CD4-positive, alpha-beta memory T cell (primary cell): ENCODE data around the gene SECISBP2. TPM values are rescaled to one million over a fixed set of nuclear protein-coding genes. Genes with fewer than 3 reads are reported as not detected.
A peak's percentile ranks its signal among the peaks of the same experiment; 100 is the strongest.

Experiments
- CTCF ChIA-PET: fragments of 350-600 bp; sonication (Branson Sonifier 250); formaldehyde crosslinking; loops from one replicate; lab custom pipeline; 2021; ENCODE audit warnings: inconsistent platforms; ENCODE audit not compliant: partially characterized antibody; lab: Charles Lee
- POLR2A ChIA-PET: fragments of 350-600 bp; sonication (Branson Sonifier 250); formaldehyde crosslinking; loops from one replicate; lab custom pipeline; 2021; ENCODE audit not compliant: partially characterized antibody; lab: Charles Lee
- DNase-seq, 5 donors: peaks; one replicate each; pipeline versions ENCODE4 v3.0.0 to v3.0.0-alpha.2; 2020 to 2022; ENCODE audit warnings: mixed read lengths in 1 of 5
- H3K27ac ChIP-seq: one replicate; pipeline ENCODE4 v1.7.0; 2013; ENCODE audit warnings: low read depth, low read length
- H3K27me3 ChIP-seq: 2 replicates; pipeline ENCODE4 v1.7.0; 2013; ENCODE audit warnings: mild to moderate bottlenecking, low read length, moderate library complexity; ENCODE audit not compliant: insufficient read depth
- H3K36me3 ChIP-seq: 2 replicates; pipeline ENCODE4 v1.7.0; 2013; ENCODE audit warnings: mild to moderate bottlenecking, low read length, moderate library complexity; ENCODE audit not compliant: insufficient read depth
- H3K4me1 ChIP-seq: 2 replicates; pipeline ENCODE4 v1.7.0; 2013; ENCODE audit warnings: mild to moderate bottlenecking, low read length, moderate library complexity; ENCODE audit not compliant: insufficient read depth
- H3K4me3 ChIP-seq, 2 donors: one replicate each; pipeline ENCODE4 v1.7.0; 2013; ENCODE audit warnings: low read length in 2 of 2, mild to moderate bottlenecking in 1 of 2
- H3K9me3 ChIP-seq, 2 donors: one replicate each; pipeline ENCODE4 v1.7.0; 2013; ENCODE audit warnings: low read length in 2 of 2, control low read depth in 1 of 2; ENCODE audit not compliant: control insufficient read depth in 1 of 2
- H3K27ac Mint-ChIP-seq, 7 donors: one replicate each; pipeline ENCODE4 v1.8.0; 2020 to 2021; ENCODE audit warnings: mixed read lengths in 7 of 7, mild to moderate bottlenecking in 6 of 7, inconsistent platforms in 3 of 7, moderate library complexity in 3 of 7
- H3K27me3 Mint-ChIP-seq, 2 donors: one replicate each; pipeline ENCODE4 v1.8.0; 2020 to 2021; ENCODE audit warnings: mixed read lengths in 2 of 2
- H3K36me3 Mint-ChIP-seq, 2 donors: one replicate each; pipeline ENCODE4 v1.8.0; 2020 to 2021; ENCODE audit warnings: mixed read lengths in 2 of 2, inconsistent platforms in 1 of 2, mild to moderate bottlenecking in 1 of 2
- H3K4me1 Mint-ChIP-seq, 4 donors: one replicate each; pipeline ENCODE4 v1.8.0; 2020 to 2021; ENCODE audit warnings: mixed read lengths in 4 of 4, mild to moderate bottlenecking in 1 of 4
- H3K4me3 Mint-ChIP-seq, 8 donors: one replicate each; pipeline ENCODE4 v1.8.0; 2020 to 2021; ENCODE audit warnings: mixed read lengths in 8 of 8, mild to moderate bottlenecking in 7 of 8, moderate library complexity in 6 of 8, inconsistent platforms in 3 of 8
- H3K9me3 Mint-ChIP-seq, 8 donors: one replicate each; pipeline ENCODE4 v1.8.0; 2020 to 2021; ENCODE audit warnings: mixed read lengths in 8 of 8, mild to moderate bottlenecking in 5 of 8, inconsistent platforms in 3 of 8, moderate library complexity in 1 of 8
- intact Hi-C: fragments of 100-400 bp; cut with micrococcal nuclease; formaldehyde crosslinking; loops from one replicate; pipeline ENCODE4 v1.15.1; 2023
- polyA plus RNA-seq, 2 donors: library from polyadenylated mRNA; unstranded; fragments of 300-500 nt; fragmentation: Illumina TruSeq; gene quantifications; one replicate each; pipeline ENCODE4 v1.2.3, GENCODE V29; 2021
- total RNA-seq, 2 experiments: library from RNA; stranded (reverse); gene quantifications; one replicate each; pipeline ENCODE4 v1.2.3, GENCODE V29; 2021

The SECISBP2 gene
- total and polyA plus RNA-seq, 4 experiments from 2014 or later: 12.5 to 112 (median 59.9) TPM

DNA sequence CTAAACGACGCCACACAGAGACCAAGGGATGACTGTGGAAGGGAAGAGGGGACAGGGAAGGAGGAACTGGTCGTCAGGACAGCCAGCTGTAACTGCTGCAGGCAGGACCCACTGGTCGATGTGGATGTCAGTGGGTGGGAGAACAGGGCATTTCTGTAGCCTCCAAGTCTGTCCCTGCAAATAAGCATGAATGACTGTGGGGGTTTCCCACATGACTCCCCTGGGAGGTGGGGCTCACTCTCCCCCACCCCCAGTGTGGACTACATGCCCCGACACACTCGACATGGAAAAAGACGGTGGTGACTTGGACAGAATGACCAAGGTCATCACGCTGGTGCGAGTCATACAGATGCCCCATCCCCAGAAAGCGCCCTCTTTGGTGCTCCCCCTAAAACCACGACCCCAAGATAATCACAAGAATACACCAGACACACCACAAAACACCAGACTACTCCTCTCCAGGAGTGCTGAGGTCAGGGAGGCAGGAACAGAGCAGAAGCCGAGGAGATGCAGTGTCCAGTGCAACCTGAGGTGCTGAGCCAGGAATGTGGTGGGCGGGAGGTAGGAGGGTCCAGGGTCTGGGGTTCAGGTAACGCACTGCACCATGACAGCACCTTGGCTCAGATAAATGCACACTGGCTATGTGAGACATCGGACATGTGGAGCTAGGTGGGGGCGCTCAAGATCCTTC is 64.9 kb downstream of the SECISBP2 start:
- no peaks in the 10 kb centered on the region for H3K27me3 ChIP-seq
- H3K27ac ChIP-seq: peak overlapping the region; percentile 1
- POLR2A ChIA-PET: interaction anchor here (1.4 to 2.2 kb wide), 2 partner anchors 25 to 166 kb away, joined by 5 to 8 read pairs; no protein-coding TSS in a partner anchor
- no peak overlapping the region for H3K4me3 ChIP-seq
- Mint-ChIP-seq H3K36me3 (peaks cover 70 to 83% of the 10 kb centered on the region in 2 donors), H3K9me3 (peaks cover 0 to 2% (median 0%) of the 10 kb centered on the region in 8 donors), H3K27me3 (no peaks in the 10 kb centered on the region), H3K4me3 (peak overlapping the region in 1 of 8 donors; percentile 26), H3K27ac (peak overlapping the region in 6 of 7 donors; percentile 32 to 84 (median 58)), H3K4me1 (peaks cover 25 to 44% (median 32%) of the 10 kb centered on the region in 4 donors)
- no peaks in the 10 kb centered on the region for H3K9me3 ChIP-seq
- intact Hi-C loops: no loop called here
- no peak for DNase-seq
- H3K36me3 ChIP-seq: peaks cover 96% of the 10 kb centered on the region
- peaks cover 4% of the 10 kb centered on the region for H3K4me1 ChIP-seq
- CTCF ChIA-PET: interaction anchor here (0.6 to 1.6 kb wide), 4 partner anchors 9 to 166 kb away, joined by 3 to 6 read pairs (median 3); no protein-coding TSS in a partner anchor

DNA sequence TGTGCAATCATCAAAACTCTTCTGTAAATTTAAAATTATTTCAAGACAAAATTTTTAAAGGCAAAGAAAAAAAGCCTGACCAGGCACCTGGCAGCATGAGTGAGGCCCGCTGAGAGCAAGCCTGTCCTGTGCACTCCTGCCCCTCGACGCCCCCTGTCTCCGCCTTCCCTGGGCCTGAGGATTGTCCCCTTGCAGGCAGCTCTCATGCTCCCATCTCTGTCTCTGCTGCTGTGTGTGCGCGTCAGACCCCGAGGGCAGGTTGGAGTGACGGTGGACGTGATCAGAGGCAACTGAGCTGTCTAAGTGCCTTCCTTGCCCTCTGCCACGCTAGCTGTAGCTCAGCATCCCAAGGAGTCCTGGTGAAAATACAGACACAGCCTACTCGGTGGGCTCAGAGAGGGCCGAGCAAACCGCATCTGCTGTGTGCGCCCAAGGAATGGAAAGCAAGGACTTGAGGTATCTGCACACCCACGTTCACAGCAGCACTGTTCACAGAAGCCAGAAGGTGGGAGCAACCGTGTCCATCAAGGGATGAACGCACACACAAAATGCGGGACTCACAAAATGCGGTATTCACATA is 65.5 kb downstream of the SECISBP2 start:
- Mint-ChIP-seq H3K9me3 (peaks cover 0 to 2% (median 0%) of the 10 kb centered on the region in 8 donors), H3K27me3 (no peaks in the 10 kb centered on the region), H3K27ac (peak overlapping the region; percentile 22 to 85 (median 70)), H3K36me3 (peaks cover 64 to 82% of the 10 kb centered on the region in 2 donors), H3K4me1 (peaks cover 25 to 41% (median 32%) of the 10 kb centered on the region in 4 donors), H3K4me3 (no peak overlapping the region)
- intact Hi-C loops: no loop called here
- Histone ChIP-seq H3K9me3 (no peaks in the 10 kb centered on the region), H3K4me1 (peaks cover 4% of the 10 kb centered on the region), H3K27me3 (no peaks in the 10 kb centered on the region), H3K4me3 (no peak overlapping the region), H3K27ac (no peak overlapping the region), H3K36me3 (peaks cover 96% of the 10 kb centered on the region)
- ChIA-PET POLR2A (interaction anchor here (1.3 to 2.2 kb wide), 3 partner anchors 9 to 165 kb away, joined by 4 to 8 read pairs (median 5); no protein-coding TSS in a partner anchor), CTCF (interaction anchor here (1.2 to 1.6 kb wide), 2 partner anchors 136 to 165 kb away, joined by 3 to 6 read pairs; no protein-coding TSS in a partner anchor)
- no peak for DNase-seq

DNA sequence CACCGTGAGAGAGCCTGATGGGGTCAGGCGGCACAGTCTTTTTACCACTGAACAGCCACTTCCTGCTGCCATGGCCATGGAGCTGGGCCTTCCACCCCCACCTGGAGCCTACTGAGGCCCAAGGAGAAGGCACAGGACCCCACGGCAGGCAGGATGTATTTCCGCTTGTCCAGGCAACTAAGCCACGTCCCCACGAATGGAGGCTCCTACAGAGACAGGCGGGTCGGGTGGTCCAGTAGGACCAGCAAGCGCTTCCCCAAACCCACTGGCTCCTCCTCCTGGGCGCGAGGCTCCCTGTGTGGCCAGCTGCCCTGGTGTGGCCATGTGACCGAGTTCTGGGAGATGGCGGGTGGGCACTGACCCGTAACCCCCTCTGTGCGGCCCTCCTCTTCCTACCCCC is 66.5 kb downstream of the SECISBP2 start:
- intact Hi-C loops: no loop called here
- peaks cover 59 to 81% of the 10 kb centered on the region in 2 donors for H3K36me3 Mint-ChIP-seq
- H3K9me3 Mint-ChIP-seq: peaks cover 0 to 2% (median 0%) of the 10 kb centered on the region in 8 donors
- H3K27me3 Mint-ChIP-seq: no peaks in the 10 kb centered on the region
- ChIA-PET CTCF (interaction anchor here (1.2 kb wide), 1 partner anchor 166 kb away, joined by 9 read pairs; no protein-coding TSS in a partner anchor), POLR2A (interaction anchor here (1.3 kb wide), 1 partner anchor 10 kb away, joined by 4 read pairs; no protein-coding TSS in a partner anchor)
- peaks cover 19 to 35% (median 24%) of the 10 kb centered on the region in 4 donors for H3K4me1 Mint-ChIP-seq
- Histone ChIP-seq H3K27ac (no peak overlapping the region), H3K4me1 (peaks cover 4% of the 10 kb centered on the region), H3K9me3 (no peaks in the 10 kb centered on the region), H3K36me3 (peaks cover 96% of the 10 kb centered on the region), H3K27me3 (no peaks in the 10 kb centered on the region), H3K4me3 (no peak overlapping the region)
- peak overlapping the region in 5 of 7 donors; percentile 42 to 85 (median 59) for H3K27ac Mint-ChIP-seq
- no peak for DNase-seq
- H3K4me3 Mint-ChIP-seq: peak overlapping the region in 1 of 8 donors; percentile 18

DNA sequence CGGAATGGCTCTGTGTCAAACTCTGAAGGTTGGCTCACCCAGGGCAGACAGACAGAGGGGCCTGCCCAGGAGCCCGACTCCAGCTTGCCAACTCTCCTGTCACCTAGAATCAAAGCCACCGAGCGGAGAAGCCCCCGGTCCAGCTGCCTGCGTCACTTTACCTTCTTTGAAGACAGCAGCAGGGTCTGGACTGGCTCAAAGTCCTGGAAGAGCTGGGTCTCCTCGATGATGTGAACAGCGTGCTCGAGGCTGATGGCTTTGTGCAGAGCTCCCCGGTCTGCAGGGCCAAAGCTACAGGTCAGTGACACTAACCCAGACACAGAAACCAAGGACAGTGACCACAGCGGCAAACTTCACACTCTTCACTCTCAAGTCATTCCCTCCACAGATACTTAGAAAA is 67.9 kb downstream of the SECISBP2 start:
- peaks cover 11 to 22% (median 19%) of the 10 kb centered on the region in 4 donors for H3K4me1 Mint-ChIP-seq
- CTCF ChIA-PET: interaction anchor here (1.2 to 1.7 kb wide), 2 partner anchors 162 to 164 kb away, joined by 8 to 9 read pairs; no protein-coding TSS in a partner anchor

DNA sequence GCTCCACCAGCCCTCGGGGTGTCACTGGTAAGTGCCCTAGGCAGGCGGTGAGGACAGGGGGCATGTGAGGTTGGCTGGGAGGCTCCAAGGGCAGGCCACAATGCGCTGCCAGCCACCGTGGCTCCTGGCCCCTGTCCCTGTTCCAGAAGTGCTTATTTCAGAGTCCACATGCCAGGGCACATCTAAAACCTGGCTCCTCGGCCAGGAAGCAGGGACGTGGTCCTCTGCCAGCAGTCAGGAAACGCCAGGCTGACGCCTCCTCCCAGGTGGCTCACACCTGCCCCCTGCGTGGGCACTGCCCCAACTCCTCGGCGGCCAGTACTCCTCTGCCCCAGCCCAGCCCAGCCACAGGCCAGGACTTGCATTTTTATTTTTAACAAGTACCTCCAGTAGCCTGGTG is 68.5 kb downstream of the SECISBP2 start:
- Histone ChIP-seq H3K36me3 (peaks cover 98% of the 10 kb centered on the region), H3K27me3 (no peaks in the 10 kb centered on the region), H3K27ac (no peak overlapping the region), H3K4me3 (no peak overlapping the region), H3K4me1 (no peaks in the 10 kb centered on the region), H3K9me3 (no peaks in the 10 kb centered on the region)
- no peak for DNase-seq
- H3K27me3 Mint-ChIP-seq: no peaks in the 10 kb centered on the region
- POLR2A ChIA-PET: no interaction called here
- CTCF ChIA-PET: interaction anchor here (1.7 kb wide), 1 partner anchor 162 kb away, joined by 8 read pairs; no protein-coding TSS in a partner anchor
- intact Hi-C loops: no loop called here
- peak overlapping the region in 2 of 7 donors; percentile 23 to 38 for H3K27ac Mint-ChIP-seq
- peaks cover 68 to 89% of the 10 kb centered on the region in 2 donors for H3K36me3 Mint-ChIP-seq
- peaks cover 0 to 2% (median 0%) of the 10 kb centered on the region in 8 donors for H3K9me3 Mint-ChIP-seq
- H3K4me3 Mint-ChIP-seq: no peak overlapping the region
- H3K4me1 Mint-ChIP-seq: peaks cover 7 to 18% (median 16%) of the 10 kb centered on the region in 4 donors

More for the DNA sequence above, 67.9 kb downstream of the SECISBP2 start:
- POLR2A ChIA-PET: no interaction called here
- Mint-ChIP-seq H3K4me3 (no peak overlapping the region), H3K27ac (peak overlapping the region in 3 of 7 donors; percentile 13 to 42 (median 38)), H3K36me3 (peaks cover 68 to 89% of the 10 kb centered on the region in 2 donors), H3K27me3 (no peaks in the 10 kb centered on the region), H3K9me3 (peaks cover 0 to 2% (median 0%) of the 10 kb centered on the region in 8 donors)
- Histone ChIP-seq H3K27me3 (no peaks in the 10 kb centered on the region), H3K27ac (no peak overlapping the region), H3K9me3 (no peaks in the 10 kb centered on the region), H3K4me1 (no peaks in the 10 kb centered on the region), H3K4me3 (no peak overlapping the region), H3K36me3 (peaks cover 98% of the 10 kb centered on the region)
- intact Hi-C loops: no loop called here
- DNase-seq: no peak

DNA sequence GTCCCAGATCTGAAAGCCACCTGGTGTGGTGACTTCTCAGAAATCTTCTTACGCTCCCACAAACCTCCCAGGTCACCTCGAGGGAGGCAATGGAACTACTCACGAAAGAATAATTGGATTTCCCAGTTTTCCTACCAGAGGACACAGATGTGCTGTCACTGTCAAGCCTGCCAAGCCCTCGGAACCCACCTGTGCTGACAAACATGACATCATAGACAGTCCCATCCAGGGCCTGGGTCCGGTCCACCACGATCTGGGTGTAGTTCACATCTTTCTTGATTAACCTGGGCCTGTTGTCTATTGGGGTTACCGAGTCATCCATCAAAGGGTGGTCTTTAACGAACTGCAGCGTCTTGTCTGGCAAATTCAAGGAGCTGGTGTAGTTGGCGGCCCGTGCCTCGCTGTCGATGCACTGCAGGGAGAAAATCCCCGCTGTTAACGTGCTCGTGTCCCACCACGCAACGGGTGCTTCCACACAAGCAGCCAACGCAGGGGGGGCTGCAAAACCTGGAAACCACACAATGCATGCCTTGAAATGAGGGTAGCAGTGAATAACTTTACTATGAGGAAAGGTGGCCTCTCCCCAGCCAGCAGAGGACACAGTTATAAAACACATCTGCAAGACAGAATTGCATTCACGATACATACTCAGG is 69.0 kb downstream of the SECISBP2 start:
- Histone ChIP-seq H3K4me3 (no peak overlapping the region), H3K36me3 (peaks cover 97% of the 10 kb centered on the region), H3K4me1 (no peaks in the 10 kb centered on the region), H3K27ac (no peak overlapping the region), H3K27me3 (no peaks in the 10 kb centered on the region), H3K9me3 (no peaks in the 10 kb centered on the region)
- Mint-ChIP-seq H3K4me1 (peaks cover 2 to 14% (median 13%) of the 10 kb centered on the region in 4 donors), H3K36me3 (peaks cover 69 to 89% of the 10 kb centered on the region in 2 donors), H3K9me3 (peaks cover 0 to 2% (median 0%) of the 10 kb centered on the region in 8 donors), H3K27ac (peak overlapping the region in 1 of 7 donors; percentile 79), H3K4me3 (no peak overlapping the region), H3K27me3 (no peaks in the 10 kb centered on the region)
- intact Hi-C loops: no loop called here
- ChIA-PET POLR2A (no interaction called here), CTCF (interaction anchor here (1.0 to 1.6 kb wide), 3 partner anchors 21 to 161 kb away, joined by 3 to 6 read pairs (median 5); no protein-coding TSS in a partner anchor)
- DNase-seq: no peak
